Keratinocyte (primary cell): ENCODE results near the gene LPAR3. TPM values are rescaled to one million over a fixed set of nuclear protein-coding genes. Genes with fewer than 3 reads are reported as not detected.

Experiments used
- DNase-seq: peaks from one replicate; pipeline ENCODE4 v3.0.0-alpha.2; 2011; ENCODE audit warnings: low read depth, missing footprints, low spot score
- FAIRE-seq: peaks from 2 replicates; lab custom pipeline; 2011; peaks lifted over from hg19 to GRCh38; lab: Jason Lieb, UNC
- H2AFZ ChIP-seq: 2 replicates; pipeline ENCODE4 v1.6.0; 2012; ENCODE audit warnings: low read length, control low read depth, inconsistent platforms; ENCODE audit not compliant: control insufficient read depth
- H3K27ac ChIP-seq: 2 replicates; pipeline ENCODE4 v1.5.1; 2011; ENCODE audit warnings: low read length; ENCODE audit not compliant: control insufficient read depth, insufficient read depth
- H3K27me3 ChIP-seq: 3 replicates; pipeline ENCODE4 v1.6.0; 2011; ENCODE audit warnings: low read length; ENCODE audit not compliant: control insufficient read depth, insufficient read depth; ENCODE audit errors: extremely low read depth
- H3K36me3 ChIP-seq, 2 experiments: 2 replicates in 1 of 2; 3 replicates in 1 of 2; pipeline ENCODE4 v1.5.1; 2011; ENCODE audit warnings: low read length in 2 of 2, mild to moderate bottlenecking in 1 of 2; ENCODE audit not compliant: control insufficient read depth in 2 of 2, insufficient read depth in 2 of 2; ENCODE audit errors: extremely low read depth in 1 of 2
- H3K4me1 ChIP-seq: 3 replicates; pipeline ENCODE4 v1.5.1; 2011; ENCODE audit warnings: low read length; ENCODE audit not compliant: control insufficient read depth, insufficient read depth; ENCODE audit errors: extremely low read depth
- H3K4me2 ChIP-seq: 3 replicates; pipeline ENCODE4 v1.6.0; 2011; ENCODE audit warnings: low read depth, low read length; ENCODE audit not compliant: control insufficient read depth, insufficient read depth; ENCODE audit errors: extremely low read depth
- H3K4me3 ChIP-seq, 3 experiments: fragments of 200-600 bp in 1 of 3; sonication (generic) in 1 of 3; 2 replicates in 2 of 3; 3 replicates in 1 of 3; pipeline ENCODE4 v1.5.1; 2011 to 2016; ENCODE audit warnings: low read length in 3 of 3, mild to moderate bottlenecking in 3 of 3, control low read depth in 2 of 3, inconsistent platforms in 1 of 3, low read depth in 1 of 3, mixed read lengths in 1 of 3, mixed run types in 1 of 3, moderate library complexity in 1 of 3; ENCODE audit not compliant: control insufficient read depth in 2 of 3, insufficient read depth in 2 of 3; ENCODE audit errors: extremely low read depth in 1 of 3
- H3K79me2 ChIP-seq: 2 replicates; pipeline ENCODE4 v1.6.0; 2012; ENCODE audit warnings: low read length; ENCODE audit not compliant: control insufficient read depth, insufficient read depth
- H3K9ac ChIP-seq: 3 replicates; pipeline ENCODE4 v1.6.0; 2011; ENCODE audit warnings: low read length; ENCODE audit not compliant: control insufficient read depth, insufficient read depth; ENCODE audit errors: extremely low read depth
- H3K9me1 ChIP-seq: 3 replicates; pipeline ENCODE4 v1.6.0; 2011; ENCODE audit warnings: low read length; ENCODE audit not compliant: control insufficient read depth, insufficient read depth; ENCODE audit errors: extremely low read depth
- H3K9me3 ChIP-seq: 2 replicates; pipeline ENCODE4 v1.5.1; 2012; ENCODE audit warnings: low read depth, low read length; ENCODE audit not compliant: control insufficient read depth
- H4K20me1 ChIP-seq: 3 replicates; pipeline ENCODE4 v1.6.0; 2011; ENCODE audit warnings: low read length; ENCODE audit not compliant: control insufficient read depth, insufficient read depth; ENCODE audit errors: extremely low read depth
- EZH2 ChIP-seq: IDR thresholded peaks from one replicate; pipeline ENCODE4 v1.6.1; 2012; ENCODE audit warnings: inconsistent platforms, mild to moderate bottlenecking, low read length, moderate library complexity
- dilution Hi-C: fragments of 300-500 bp; cut with MboI; formaldehyde crosslinking; loops from one replicate; pipeline ENCODE4 v1.7.0; 2020; ENCODE audit warnings: low sequenced_read_pairs; ENCODE audit not compliant: extremely low pct_ligation_motif_present
- polyA plus RNA-seq, 5 experiments: library from polyadenylated mRNA; depleted of rRNA in 3 of 5; stranded (reverse) in 3 of 5; stranded (forward) in 1 of 5; unstranded in 1 of 5; fragments of >200 nt; gene quantifications; 1 replicate in 1 of 5; 2 replicates in 3 of 5; 3 replicates in 1 of 5; pipeline versions ENCODE4 v1.2.1 to v1.2.3, GENCODE V29; 2011 to 2012; ENCODE audit warnings: missing spikeins in 2 of 5, low read depth in 1 of 5, low replicate concordance in 1 of 5
- TF ChIP-seq, protein P1 (sequence below), 3 experiments: IDR thresholded peaks in 1 of 3; conservative IDR thresholded peaks in 1 of 3; optimal IDR thresholded peaks in 1 of 3; 2 replicates in 2 of 3; 3 replicates in 1 of 3; pipeline versions ENCODE3 to v1.5.1; 2011; ENCODE audit warnings: low read length in 3 of 3, mild to moderate bottlenecking in 3 of 3, moderate library complexity in 2 of 3, control low read depth in 1 of 3, inconsistent platforms in 1 of 3; ENCODE audit not compliant: insufficient read depth in 2 of 3; ENCODE audit errors: extremely low read depth in 1 of 3

The LPAR3 gene
- polyA plus RNA-seq, 1 donor (not counting 4 experiments of a cell fraction or from before 2014, with no cell fraction given): 42.1 TPM

DNA sequence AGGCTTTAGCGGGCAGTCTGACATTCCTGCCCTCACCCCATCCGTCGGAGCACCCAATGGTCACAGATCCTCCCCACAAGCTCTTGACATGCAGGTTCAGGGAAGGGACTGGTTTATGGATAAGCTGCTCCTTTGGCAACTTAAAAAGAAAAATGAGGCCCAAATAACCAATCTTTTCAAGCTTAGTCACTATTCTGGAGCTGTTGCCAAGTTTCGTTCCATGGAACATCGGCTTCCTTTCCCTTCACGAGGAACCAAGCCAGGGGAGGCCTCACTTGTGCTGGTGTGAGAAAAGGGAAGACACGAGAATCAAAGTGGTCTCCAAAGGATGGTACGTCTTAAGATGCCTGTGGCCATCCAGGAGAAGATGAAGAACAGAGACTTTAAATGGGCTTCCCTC lies 46.1 kb upstream of the LPAR3 start:
- Histone ChIP-seq H3K4me2 (no peak overlapping the region), H3K27ac (no peak overlapping the region), H2AFZ (peak overlapping the region; percentile 16), H4K20me1 (no peaks in the 10 kb centered on the region), H3K4me1 (peaks cover 20% of the 10 kb centered on the region), H3K9ac (no peak overlapping the region), H3K4me3 (no peak overlapping the region), H3K9me3 (no peaks in the 10 kb centered on the region), H3K36me3 (no peaks in the 10 kb centered on the region), H3K9me1 (no peaks in the 10 kb centered on the region), H3K79me2 (no peaks in the 10 kb centered on the region), H3K27me3 (no peaks in the 10 kb centered on the region)
- FAIRE-seq: no peak
- no peak for TF ChIP-seq EZH2
- TF ChIP-seq, protein P1, sequence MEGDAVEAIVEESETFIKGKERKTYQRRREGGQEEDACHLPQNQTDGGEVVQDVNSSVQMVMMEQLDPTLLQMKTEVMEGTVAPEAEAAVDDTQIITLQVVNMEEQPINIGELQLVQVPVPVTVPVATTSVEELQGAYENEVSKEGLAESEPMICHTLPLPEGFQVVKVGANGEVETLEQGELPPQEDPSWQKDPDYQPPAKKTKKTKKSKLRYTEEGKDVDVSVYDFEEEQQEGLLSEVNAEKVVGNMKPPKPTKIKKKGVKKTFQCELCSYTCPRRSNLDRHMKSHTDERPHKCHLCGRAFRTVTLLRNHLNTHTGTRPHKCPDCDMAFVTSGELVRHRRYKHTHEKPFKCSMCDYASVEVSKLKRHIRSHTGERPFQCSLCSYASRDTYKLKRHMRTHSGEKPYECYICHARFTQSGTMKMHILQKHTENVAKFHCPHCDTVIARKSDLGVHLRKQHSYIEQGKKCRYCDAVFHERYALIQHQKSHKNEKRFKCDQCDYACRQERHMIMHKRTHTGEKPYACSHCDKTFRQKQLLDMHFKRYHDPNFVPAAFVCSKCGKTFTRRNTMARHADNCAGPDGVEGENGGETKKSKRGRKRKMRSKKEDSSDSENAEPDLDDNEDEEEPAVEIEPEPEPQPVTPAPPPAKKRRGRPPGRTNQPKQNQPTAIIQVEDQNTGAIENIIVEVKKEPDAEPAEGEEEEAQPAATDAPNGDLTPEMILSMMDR (optimal IDR thresholded peaks at IDR 0.05 in 1 of 3, IDR thresholded peaks at IDR 0.05 in 1 of 3, conservative IDR thresholded peaks at IDR 0.05 in 1 of 3; ENCODE audit: extremely low read depth in 1 of 3, insufficient read depth in 2 of 3, low read length in 3 of 3): no peak
- DNase-seq: no peak
- dilution Hi-C loops: no loop called here

- Histone ChIP-seq H3K4me1 (peaks cover 20% of the 10 kb centered on the region), H3K27ac (no peak overlapping the region), H3K4me2 (no peak overlapping the region), H3K9me1 (no peaks in the 10 kb centered on the region), H4K20me1 (no peaks in the 10 kb centered on the region), H2AFZ (no peak overlapping the region), H3K9ac (no peak overlapping the region), H3K27me3 (no peaks in the 10 kb centered on the region), H3K9me3 (no peaks in the 10 kb centered on the region), H3K79me2 (no peaks in the 10 kb centered on the region), H3K36me3 (no peaks in the 10 kb centered on the region), H3K4me3 (no peak overlapping the region)
- dilution Hi-C loops: no loop called here
- TF ChIP-seq, protein P1 (optimal IDR thresholded peaks at IDR 0.05 in 1 of 3, IDR thresholded peaks at IDR 0.05 in 1 of 3, conservative IDR thresholded peaks at IDR 0.05 in 1 of 3; ENCODE audit: extremely low read depth in 1 of 3, insufficient read depth in 2 of 3, low read length in 3 of 3): peak; percentile 75 to 88 (median 78)
- TF ChIP-seq EZH2: no peak
- FAIRE-seq: peak; percentile 96
- peak; percentile 26 for DNase-seq
Measured at GRCh38 chr1:84936116-84936810, 43.3 kb upstream of the LPAR3 start.
